ENCODE data around the gene PRR29. TPM values are rescaled to one million over a fixed set of nuclear protein-coding genes. Genes with fewer than 3 reads are reported as not detected.

PRR29 gene
- total RNA-seq, 4 donors from 2014 or later: 0.13 TPM; not detected in 3

DNA sequence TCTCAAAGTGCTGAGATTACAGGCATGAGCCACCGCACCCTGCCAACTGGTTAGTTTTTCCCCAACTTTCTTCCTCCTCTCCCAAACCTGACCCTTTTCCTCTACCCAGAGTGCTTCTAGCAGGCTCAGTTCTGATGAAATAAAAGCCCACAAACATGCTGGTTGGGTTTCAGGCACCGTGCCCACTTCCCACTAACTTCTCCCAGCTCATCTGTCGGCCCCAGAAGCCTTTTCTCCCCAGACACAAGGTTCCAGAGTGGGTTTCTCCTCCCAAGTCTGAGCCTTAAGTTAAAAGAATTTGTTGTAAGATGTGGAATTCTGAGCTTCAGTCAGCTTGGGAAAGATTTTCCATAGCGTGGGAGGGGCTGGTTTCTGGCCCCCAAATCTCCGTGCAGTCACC is 13.9 kb upstream of the PRR29 start:
- in situ Hi-C loops (cut with MboI; ENCODE audit: low sequenced_read_pairs in 4 of 4): no loop called here
- Histone ChIP-seq H3K36me3 (no peaks in the 10 kb centered on the region), H3K9me3 (no peaks in the 10 kb centered on the region), H3K27me3 (no peaks in the 10 kb centered on the region), H3K27ac (peak overlapping the region; percentile 98 to 100 (median 99)), H3K4me1 (peaks cover 77 to 79% of the 10 kb centered on the region in 2 donors), H3K4me3 (peak overlapping the region in 1 of 4 donors; percentile 4)
- TF ChIP-seq, protein P1, sequence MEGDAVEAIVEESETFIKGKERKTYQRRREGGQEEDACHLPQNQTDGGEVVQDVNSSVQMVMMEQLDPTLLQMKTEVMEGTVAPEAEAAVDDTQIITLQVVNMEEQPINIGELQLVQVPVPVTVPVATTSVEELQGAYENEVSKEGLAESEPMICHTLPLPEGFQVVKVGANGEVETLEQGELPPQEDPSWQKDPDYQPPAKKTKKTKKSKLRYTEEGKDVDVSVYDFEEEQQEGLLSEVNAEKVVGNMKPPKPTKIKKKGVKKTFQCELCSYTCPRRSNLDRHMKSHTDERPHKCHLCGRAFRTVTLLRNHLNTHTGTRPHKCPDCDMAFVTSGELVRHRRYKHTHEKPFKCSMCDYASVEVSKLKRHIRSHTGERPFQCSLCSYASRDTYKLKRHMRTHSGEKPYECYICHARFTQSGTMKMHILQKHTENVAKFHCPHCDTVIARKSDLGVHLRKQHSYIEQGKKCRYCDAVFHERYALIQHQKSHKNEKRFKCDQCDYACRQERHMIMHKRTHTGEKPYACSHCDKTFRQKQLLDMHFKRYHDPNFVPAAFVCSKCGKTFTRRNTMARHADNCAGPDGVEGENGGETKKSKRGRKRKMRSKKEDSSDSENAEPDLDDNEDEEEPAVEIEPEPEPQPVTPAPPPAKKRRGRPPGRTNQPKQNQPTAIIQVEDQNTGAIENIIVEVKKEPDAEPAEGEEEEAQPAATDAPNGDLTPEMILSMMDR (IDR thresholded peaks at IDR 0.05 in 4 of 5, conservative IDR thresholded peaks at IDR 0.05 in 1 of 5): no peak
- no peak for TF ChIP-seq POLR2A (IDR thresholded peaks at IDR 0.05)
- ATAC-seq: peak in 1 of 2 donors; percentile 8
- intact Hi-C loops (cut with DNase I; ENCODE audit: low total_unique reads): loop anchor here (10.0 kb wide), 1 partner anchor 209 kb away; the partner anchor contains the start of genes CCDC47 and DDX42
- peak in 1 of 2 donors; percentile 70 for DNase-seq

DNA sequence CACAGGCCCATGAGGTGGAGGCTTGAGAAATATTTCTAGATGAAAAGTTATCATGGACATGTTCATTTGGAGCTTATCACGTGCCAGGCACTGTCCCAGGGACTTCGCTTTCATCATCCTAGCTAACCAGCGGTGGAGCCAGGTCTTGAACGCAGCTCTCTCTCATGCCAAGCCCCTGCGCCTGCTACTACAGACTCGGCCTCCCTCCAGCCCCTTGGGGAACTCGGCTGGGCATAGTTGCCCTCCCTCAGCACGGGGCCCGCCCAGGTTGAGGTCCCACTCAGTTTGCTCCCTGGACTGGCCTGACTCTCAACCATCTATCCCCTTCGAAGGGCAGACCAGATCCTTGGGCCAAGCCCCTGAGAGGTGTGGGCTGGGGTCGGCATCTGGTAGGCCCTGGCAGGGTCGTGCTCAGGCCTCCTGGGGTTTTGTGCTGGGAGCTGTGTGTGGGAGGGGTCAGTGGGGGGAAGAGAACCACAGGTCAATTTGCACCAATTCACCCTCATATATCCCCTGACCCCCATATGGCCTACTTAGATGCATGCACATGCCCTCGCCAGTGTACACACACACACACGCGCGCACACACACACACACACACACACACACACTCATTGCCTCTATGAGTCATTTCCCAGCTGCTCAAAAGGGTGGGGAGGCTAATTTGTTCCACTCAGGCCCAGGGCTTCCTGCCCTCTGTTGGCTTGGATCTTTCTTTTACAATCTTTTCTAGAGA is 13.3 kb upstream of the PRR29 start:
- DNase-seq: peak; percentile 84 to 94
- Histone ChIP-seq H3K27me3 (no peaks in the 10 kb centered on the region), H3K27ac (peak overlapping the region; percentile 98 to 100 (median 99)), H3K36me3 (no peaks in the 10 kb centered on the region), H3K4me1 (peaks cover 75 to 76% of the 10 kb centered on the region in 2 donors), H3K4me3 (peak overlapping the region in 2 of 4 donors; percentile 4 to 23), H3K9me3 (no peaks in the 10 kb centered on the region)
- in situ Hi-C loops (cut with MboI; ENCODE audit: low sequenced_read_pairs in 4 of 4): no loop called here
- TF ChIP-seq, protein P1 (IDR thresholded peaks at IDR 0.05 in 4 of 5, conservative IDR thresholded peaks at IDR 0.05 in 1 of 5): peak in 1 of 5 experiments; percentile 3
- peak; percentile 36 to 44 for TF ChIP-seq POLR2A (IDR thresholded peaks at IDR 0.05)
- peak; percentile 54 to 55 for ATAC-seq
- intact Hi-C loops (cut with DNase I; ENCODE audit: low total_unique reads): loop anchor here (5.0 to 10.0 kb wide), 3 partner anchors 143 to 210 kb away; partner anchors contain the start of genes CCDC47, DDX42 and SMARCD2

DNA sequence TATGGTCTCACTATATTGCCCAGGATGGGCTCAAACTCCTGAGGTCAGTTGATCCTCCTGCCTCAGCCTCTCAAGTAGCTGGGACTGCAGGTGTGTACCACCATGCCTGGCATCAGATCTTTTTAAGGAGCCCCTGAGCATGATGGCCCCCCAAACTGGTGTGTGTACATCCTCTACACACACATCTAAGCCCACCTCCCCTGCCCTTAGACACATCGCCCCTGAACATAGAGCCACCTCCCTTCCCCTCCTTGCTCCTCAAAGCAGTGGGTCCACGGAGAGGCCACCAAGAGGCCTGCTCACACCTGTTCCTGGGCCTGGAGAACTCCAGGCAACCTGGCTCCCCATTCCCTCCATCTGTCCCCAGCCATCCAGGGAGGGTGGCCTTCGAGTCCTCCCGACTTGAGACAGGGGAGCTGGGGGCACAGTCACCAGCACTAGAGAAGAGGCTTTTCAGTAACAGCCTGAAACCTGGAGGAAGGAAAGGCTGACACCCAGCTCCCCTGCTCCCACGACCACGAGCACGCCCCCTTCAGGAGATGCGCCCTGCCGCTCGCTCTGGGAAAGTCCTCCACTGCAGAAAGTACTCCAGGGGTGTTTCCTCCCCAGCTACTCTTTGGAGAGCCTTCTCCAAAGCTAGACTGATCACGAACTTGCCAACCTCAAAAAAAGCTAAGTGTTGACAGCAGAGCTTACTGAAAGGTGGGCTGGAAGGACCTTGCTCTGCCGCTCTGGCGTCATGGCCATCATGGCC is 12.6 kb upstream of the PRR29 start:
- H3K36me3 ChIP-seq: no peaks in the 10 kb centered on the region
- H3K9me3 ChIP-seq: no peaks in the 10 kb centered on the region
- intact Hi-C loops (cut with DNase I; ENCODE audit: low total_unique reads) (loop anchor here (1.0 to 10.0 kb wide), 4 partner anchors 24 to 211 kb away; partner anchors contain the start of genes CCDC47, DDX42 and SMARCD2), in situ Hi-C loops (cut with MboI; ENCODE audit: low sequenced_read_pairs in 4 of 4) (no loop called here)
- no peak for TF ChIP-seq POLR2A (IDR thresholded peaks at IDR 0.05)
- TF ChIP-seq, protein P1 (IDR thresholded peaks at IDR 0.05 in 4 of 5, conservative IDR thresholded peaks at IDR 0.05 in 1 of 5): peak in 1 of 5 experiments; percentile 3
- H3K27ac ChIP-seq: peak overlapping the region; percentile 98 to 100 (median 99)
- DNase-seq (no peak), ATAC-seq (no peak)
- peaks cover 75 to 76% of the 10 kb centered on the region in 2 donors for H3K4me1 ChIP-seq
- peak overlapping the region in 1 of 4 donors; percentile 4 for H3K4me3 ChIP-seq
- no peaks in the 10 kb centered on the region for H3K27me3 ChIP-seq

DNA sequence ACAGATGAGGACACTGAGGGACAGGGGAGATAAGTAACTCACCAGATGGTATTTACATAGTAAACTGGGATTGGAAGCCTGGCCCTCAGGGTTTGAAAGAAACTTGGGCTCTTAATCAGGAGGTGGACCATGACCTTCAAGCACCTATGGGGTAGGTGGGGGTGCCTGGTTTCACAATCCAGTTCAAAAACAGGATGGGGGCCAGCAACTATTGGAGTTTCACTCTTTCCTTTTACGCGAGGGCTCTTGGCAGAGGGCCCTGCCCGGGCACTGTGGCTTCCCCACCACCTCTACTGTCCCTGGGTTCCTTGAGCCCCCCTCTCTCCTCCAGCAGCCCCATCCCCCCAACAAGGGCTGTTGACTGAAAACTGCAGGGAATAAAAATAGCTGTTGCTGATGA is 11.3 kb upstream of the PRR29 start:
- H3K27ac ChIP-seq: peak overlapping the region; percentile 98 to 100 (median 99)
- no peaks in the 10 kb centered on the region for H3K27me3 ChIP-seq
- TF ChIP-seq, protein P1 (IDR thresholded peaks at IDR 0.05 in 4 of 5, conservative IDR thresholded peaks at IDR 0.05 in 1 of 5): no peak
- TF ChIP-seq POLR2A (IDR thresholded peaks at IDR 0.05): no peak
- in situ Hi-C loops (cut with MboI; ENCODE audit: low sequenced_read_pairs in 4 of 4) (no loop called here), intact Hi-C loops (cut with DNase I; ENCODE audit: low total_unique reads) (loop anchor here (1.0 to 10.0 kb wide), 5 partner anchors 26 to 212 kb away; partner anchors contain the start of genes CCDC47, DDX42 and SMARCD2)
- H3K9me3 ChIP-seq: no peaks in the 10 kb centered on the region
- no peak for DNase-seq
- peak overlapping the region; percentile 66 to 73 (median 68) for H3K4me3 ChIP-seq
- ATAC-seq: no peak
- peaks cover 67 to 68% of the 10 kb centered on the region in 2 donors for H3K4me1 ChIP-seq
- H3K36me3 ChIP-seq: no peaks in the 10 kb centered on the region
